Endothelial cell of umbilical vein (primary cell): ENCODE results near the gene TNIP1. TPM values are rescaled to one million over a fixed set of nuclear protein-coding genes. Genes with fewer than 3 reads are reported as not detected.

ENCODE experiments used
- BruUV-seq: library from RNA; stranded (reverse); fragments of 400-500 nt; replicated peaks from 2 replicates; lab custom pipeline; 2021; lab: Mats Ljungman, UMichigan
- CTCF ChIA-PET: fragments of 300-600, 350-600 bp; sonication (Branson Sonifier 250); formaldehyde crosslinking; loops from one replicate; lab custom pipeline; 2021; ENCODE audit warnings: antibody characterized with exemption, inconsistent platforms; lab: Charles Lee
- POLR2A ChIA-PET: fragments of 300-600, 350-600 bp; sonication (Branson Sonifier 250); formaldehyde crosslinking; loops from one replicate; lab custom pipeline; 2021; ENCODE audit warnings: antibody characterized with exemption, inconsistent platforms; lab: Charles Lee
- DNase-seq: peaks from one replicate; pipeline ENCODE4 v3.0.0-alpha.2; 2011; ENCODE audit warnings: low read depth, low spot score
- FAIRE-seq: peaks from 2 replicates; lab custom pipeline; 2011; peaks lifted over from hg19 to GRCh38; lab: Jason Lieb, UNC
- H2AFZ ChIP-seq: 2 replicates; pipeline ENCODE4 v1.6.0; 2012; ENCODE audit warnings: low read depth, low read length, control low read depth, inconsistent platforms
- H3K27ac ChIP-seq: 2 replicates; pipeline ENCODE4 v1.5.1; 2011; ENCODE audit warnings: low read depth, mild to moderate bottlenecking, control low read depth, low read length, moderate library complexity; ENCODE audit not compliant: insufficient read depth
- H3K27me3 ChIP-seq, 2 experiments: 2 replicates each; pipeline versions ENCODE4 v1.6.0 to v1.6.1; 2011; ENCODE audit warnings: low read length in 2 of 2, mixed read lengths in 1 of 2; ENCODE audit not compliant: control insufficient read depth in 2 of 2, insufficient read depth in 2 of 2
- H3K36me3 ChIP-seq, 2 experiments: 2 replicates in 1 of 2; 3 replicates in 1 of 2; pipeline ENCODE4 v1.5.1; 2011; ENCODE audit warnings: low read length in 2 of 2, mild to moderate bottlenecking in 1 of 2, moderate library complexity in 1 of 2; ENCODE audit not compliant: control insufficient read depth in 2 of 2, insufficient read depth in 2 of 2; ENCODE audit errors: extremely low read depth in 1 of 2
- H3K4me1 ChIP-seq: 3 replicates; pipeline ENCODE4 v1.5.1; 2011; ENCODE audit warnings: mild to moderate bottlenecking, low read length; ENCODE audit not compliant: control insufficient read depth, insufficient read depth; ENCODE audit errors: extremely low read depth
- H3K4me2 ChIP-seq: 2 replicates; pipeline ENCODE4 v1.6.1; 2011; ENCODE audit warnings: low read length, control low read depth, mixed read lengths; ENCODE audit not compliant: insufficient read depth
- H3K4me3 ChIP-seq, 3 experiments: fragments of 200-600 bp in 1 of 3; sonication (generic), shearing (Covaris generic) in 1 of 3; replicated peaks in 1 of 3; 2 replicates each; pipeline ENCODE4 v1.5.1; 2011 to 2016; ENCODE audit warnings: control low read depth in 3 of 3, low read length in 3 of 3, mild to moderate bottlenecking in 2 of 3, inconsistent platforms in 1 of 3, low read depth in 1 of 3, moderate library complexity in 1 of 3; ENCODE audit not compliant: insufficient read depth in 1 of 3
- H3K79me2 ChIP-seq: 2 replicates; pipeline ENCODE4 v1.6.0; 2012; ENCODE audit warnings: low read length, inconsistent platforms; ENCODE audit not compliant: control insufficient read depth, insufficient read depth
- H3K9ac ChIP-seq: replicated peaks from 2 replicates; pipeline ENCODE3; 2011; ENCODE audit warnings: low read length, control low read depth; ENCODE audit not compliant: insufficient read depth; ENCODE audit errors: extremely low read depth
- H3K9me1 ChIP-seq: replicated peaks from 3 replicates; pipeline ENCODE4 v1.6.0; 2011; ENCODE audit warnings: mild to moderate bottlenecking, low read length; ENCODE audit not compliant: control insufficient read depth, insufficient read depth; ENCODE audit errors: extremely low read depth
- H3K9me3 ChIP-seq: replicated peaks from 2 replicates; pipeline ENCODE4 v1.5.1; 2012; ENCODE audit warnings: low read length, inconsistent platforms; ENCODE audit not compliant: control insufficient read depth, insufficient read depth
- H4K20me1 ChIP-seq: replicated peaks from 2 replicates; pipeline ENCODE3; 2011; ENCODE audit warnings: mild to moderate bottlenecking, low read length; ENCODE audit not compliant: control insufficient read depth, insufficient read depth; ENCODE audit errors: extremely low read depth
- EZH2 ChIP-seq: IDR thresholded peaks from 2 replicates; pipeline ENCODE4 v1.6.1; 2012; ENCODE audit warnings: borderline replicate concordance, low read depth, mild to moderate bottlenecking, moderate library complexity, low read length, inconsistent platforms; ENCODE audit not compliant: severe bottlenecking
- FOS ChIP-seq: IDR thresholded peaks from 2 replicates; pipeline ENCODE4 v1.6.1; 2011; ENCODE audit warnings: mild to moderate bottlenecking, low read length, moderate library complexity, borderline replicate concordance; ENCODE audit not compliant: insufficient read depth
- GATA2 ChIP-seq: IDR thresholded peaks from 2 replicates; pipeline ENCODE4 v1.7.0; 2011; ENCODE audit warnings: low read depth, mild to moderate bottlenecking, moderate library complexity, mixed read lengths, low read length; ENCODE audit not compliant: insufficient read length, insufficient read depth
- JUN ChIP-seq: IDR thresholded peaks from 2 replicates; pipeline ENCODE4 v1.6.1; 2011; ENCODE audit warnings: borderline replicate concordance, low read depth; ENCODE audit not compliant: insufficient read length, insufficient read depth
- MYC ChIP-seq: IDR thresholded peaks from one replicate; pipeline ENCODE4 v1.6.1; 2011; ENCODE audit warnings: mild to moderate bottlenecking, low read depth, low read length
- POLR2A ChIP-seq: IDR thresholded peaks from 2 replicates; pipeline ENCODE4 v1.6.1; 2012; ENCODE audit warnings: low read depth, mild to moderate bottlenecking, control low read depth, low read length
- POLR2AphosphoS5 ChIP-seq: IDR thresholded peaks from 2 replicates; pipeline ENCODE4 v1.6.1; 2012; ENCODE audit warnings: low read depth, mild to moderate bottlenecking, control low read depth, low read length, moderate library complexity; ENCODE audit not compliant: insufficient read depth
- dilution Hi-C: fragments of 300-500 bp; cut with MboI; formaldehyde crosslinking; loops from one replicate; pipeline ENCODE4 v1.15.0; 2019; ENCODE audit warnings: low sequenced_read_pairs; ENCODE audit not compliant: extremely low pct_ligation_motif_present
- intact Hi-C: fragments of 100-400 bp; cut with micrococcal nuclease; formaldehyde crosslinking; loops from one replicate; pipeline ENCODE4 v1.10.0; 2022
- polyA plus RNA-seq, 4 experiments: library from polyadenylated mRNA; depleted of rRNA in 3 of 4; stranded (reverse) in 3 of 4; unstranded in 1 of 4; fragments of >200 nt; gene quantifications; 2 replicates each; pipeline versions ENCODE4 v1.2.1 to v1.2.3, GENCODE V29; 2011 to 2012; ENCODE audit warnings: missing spikeins in 1 of 4
- total RNA-seq: library from RNA; stranded (reverse); gene quantifications from 2 replicates; pipeline ENCODE4 v1.2.3, GENCODE V29; 2021
- TF ChIP-seq, protein P1 (sequence below): IDR thresholded peaks from 2 replicates; pipeline ENCODE4 v1.6.1; 2011; ENCODE audit not compliant: insufficient read depth, insufficient read length
- TF ChIP-seq, protein P2 (sequence below), 2 donors: IDR thresholded peaks; 1 replicate in 1 of 2; 2 replicates in 1 of 2; pipeline ENCODE4 v1.5.1; 2011; ENCODE audit warnings: low read length in 2 of 2, mild to moderate bottlenecking in 2 of 2, moderate library complexity in 2 of 2, control low read depth in 1 of 2, inconsistent platforms in 1 of 2, low read depth in 1 of 2; ENCODE audit not compliant: insufficient read depth in 1 of 2; ENCODE audit errors: extremely low read depth in 1 of 2

The TNIP1 gene
- total and polyA plus RNA-seq, 2 donors (not counting 3 experiments of a cell fraction or from before 2014, with no cell fraction given) = 43.0 to 96.8 TPM

DNA sequence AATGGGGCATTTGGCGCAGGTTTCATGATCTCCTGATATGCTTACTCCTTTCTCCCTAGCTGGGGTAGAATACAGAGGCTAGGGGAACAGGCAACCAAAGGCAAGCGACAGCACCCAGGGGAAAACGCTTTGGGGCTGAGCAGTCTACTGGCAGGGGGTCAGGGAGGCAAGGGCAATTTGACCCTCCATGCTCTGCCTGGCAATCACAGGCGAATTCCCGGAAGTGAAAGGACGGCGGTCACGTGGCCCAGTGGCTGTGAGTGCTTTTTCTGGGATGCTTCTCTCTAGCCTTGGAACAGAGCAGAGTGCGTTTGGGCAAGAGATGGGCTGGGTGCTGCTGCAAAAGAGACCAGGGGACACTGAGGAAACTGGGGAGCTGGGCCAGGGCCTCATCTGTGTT is 54.7 kb downstream of the TNIP1 start:
- no peak overlapping the region for H3K4me2 ChIP-seq
- H3K36me3 ChIP-seq = peaks cover 0 to 16% of the 10 kb centered on the region in 2 experiments
- intact Hi-C loops = no loop called here
- TF ChIP-seq MYC (no peak), POLR2AphosphoS5 (no peak), FOS (no peak), GATA2 (no peak), EZH2 (no peak), POLR2A (no peak), JUN (no peak)
- TF ChIP-seq, protein P1, sequence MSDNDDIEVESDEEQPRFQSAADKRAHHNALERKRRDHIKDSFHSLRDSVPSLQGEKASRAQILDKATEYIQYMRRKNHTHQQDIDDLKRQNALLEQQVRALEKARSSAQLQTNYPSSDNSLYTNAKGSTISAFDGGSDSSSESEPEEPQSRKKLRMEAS = no peak
- TF ChIP-seq, protein P2, sequence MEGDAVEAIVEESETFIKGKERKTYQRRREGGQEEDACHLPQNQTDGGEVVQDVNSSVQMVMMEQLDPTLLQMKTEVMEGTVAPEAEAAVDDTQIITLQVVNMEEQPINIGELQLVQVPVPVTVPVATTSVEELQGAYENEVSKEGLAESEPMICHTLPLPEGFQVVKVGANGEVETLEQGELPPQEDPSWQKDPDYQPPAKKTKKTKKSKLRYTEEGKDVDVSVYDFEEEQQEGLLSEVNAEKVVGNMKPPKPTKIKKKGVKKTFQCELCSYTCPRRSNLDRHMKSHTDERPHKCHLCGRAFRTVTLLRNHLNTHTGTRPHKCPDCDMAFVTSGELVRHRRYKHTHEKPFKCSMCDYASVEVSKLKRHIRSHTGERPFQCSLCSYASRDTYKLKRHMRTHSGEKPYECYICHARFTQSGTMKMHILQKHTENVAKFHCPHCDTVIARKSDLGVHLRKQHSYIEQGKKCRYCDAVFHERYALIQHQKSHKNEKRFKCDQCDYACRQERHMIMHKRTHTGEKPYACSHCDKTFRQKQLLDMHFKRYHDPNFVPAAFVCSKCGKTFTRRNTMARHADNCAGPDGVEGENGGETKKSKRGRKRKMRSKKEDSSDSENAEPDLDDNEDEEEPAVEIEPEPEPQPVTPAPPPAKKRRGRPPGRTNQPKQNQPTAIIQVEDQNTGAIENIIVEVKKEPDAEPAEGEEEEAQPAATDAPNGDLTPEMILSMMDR (IDR thresholded peaks at IDR 0.05; ENCODE audit: extremely low read depth in 1 of 2, insufficient read depth in 1 of 2, low read depth in 1 of 2, low read length in 2 of 2) = no peak
- FAIRE-seq = no peak
- H3K79me2 ChIP-seq = no peaks in the 10 kb centered on the region
- POLR2A ChIA-PET = no interaction called here
- peaks cover 17% of the 10 kb centered on the region for H3K4me1 ChIP-seq
- H3K27me3 ChIP-seq = no peaks in the 10 kb centered on the region
- H2AFZ ChIP-seq = no peak overlapping the region
- no peaks in the 10 kb centered on the region for H4K20me1 ChIP-seq
- CTCF ChIA-PET = interaction anchor here (1.3 to 1.9 kb wide), 4 partner anchors 12 to 26 kb away, joined by 3 to 5 read pairs (median 4); no protein-coding TSS in a partner anchor
- DNase-seq = no peak
- dilution Hi-C loops = no loop called here
- H3K9me1 ChIP-seq = no peaks in the 10 kb centered on the region
- H3K27ac ChIP-seq = no peak overlapping the region
- no TSS peak for BruUV-seq
- H3K9me3 ChIP-seq = no peaks in the 10 kb centered on the region
- H3K9ac ChIP-seq = no peak overlapping the region
- H3K4me3 ChIP-seq = no peak overlapping the region
